ENCODE data around the gene ACSM6.

Gene ACSM6

DNA sequence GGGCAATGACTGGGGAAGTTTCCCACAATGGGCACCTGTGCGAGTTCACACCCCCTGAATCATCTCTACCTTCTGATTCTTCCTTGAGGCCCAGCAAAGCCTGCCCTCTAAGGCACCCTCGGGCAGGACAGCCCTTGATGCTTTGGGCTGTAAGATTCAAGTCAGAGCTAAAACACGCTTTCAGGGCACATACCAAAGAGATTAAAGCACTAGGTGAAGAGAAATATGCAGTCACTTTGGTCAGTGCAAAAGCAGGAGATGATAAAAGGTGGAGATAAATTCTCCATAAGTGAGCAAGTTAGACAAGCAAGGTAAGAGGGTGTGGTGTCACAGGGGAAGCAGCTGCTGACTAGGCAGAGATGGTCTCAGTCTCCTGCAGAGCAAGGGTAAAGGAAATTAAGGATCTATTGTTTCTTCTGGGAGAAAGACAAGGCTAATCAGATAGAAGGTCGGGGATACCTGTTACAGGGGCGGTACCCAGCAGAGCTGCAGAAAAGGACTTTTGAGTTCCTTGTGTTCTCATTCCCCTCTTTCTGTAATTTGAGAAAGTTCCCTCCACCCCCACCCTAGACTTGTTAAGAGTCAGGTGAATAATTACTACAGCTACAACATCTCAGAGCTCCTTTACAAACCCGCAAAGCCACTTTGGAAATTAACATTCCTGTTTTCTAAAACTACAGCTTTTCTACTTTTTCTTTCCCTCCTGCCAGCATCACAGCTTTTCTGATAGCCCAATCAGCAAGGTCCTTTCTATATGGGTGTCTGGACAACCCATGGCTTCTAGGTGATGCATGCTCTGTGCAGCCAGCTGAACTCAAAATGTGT, 70.4 kb downstream of the ACSM6 start:
- H3K4me3 ChIP-seq = no peak overlapping the region
- DNase-seq = no peak
- peaks cover 0 to 74% (median 43%) of the 10 kb centered on the region in 4 donors for H3K4me1 ChIP-seq
- H3K27ac ChIP-seq = no peak overlapping the region
- TF ChIP-seq, protein P1, sequence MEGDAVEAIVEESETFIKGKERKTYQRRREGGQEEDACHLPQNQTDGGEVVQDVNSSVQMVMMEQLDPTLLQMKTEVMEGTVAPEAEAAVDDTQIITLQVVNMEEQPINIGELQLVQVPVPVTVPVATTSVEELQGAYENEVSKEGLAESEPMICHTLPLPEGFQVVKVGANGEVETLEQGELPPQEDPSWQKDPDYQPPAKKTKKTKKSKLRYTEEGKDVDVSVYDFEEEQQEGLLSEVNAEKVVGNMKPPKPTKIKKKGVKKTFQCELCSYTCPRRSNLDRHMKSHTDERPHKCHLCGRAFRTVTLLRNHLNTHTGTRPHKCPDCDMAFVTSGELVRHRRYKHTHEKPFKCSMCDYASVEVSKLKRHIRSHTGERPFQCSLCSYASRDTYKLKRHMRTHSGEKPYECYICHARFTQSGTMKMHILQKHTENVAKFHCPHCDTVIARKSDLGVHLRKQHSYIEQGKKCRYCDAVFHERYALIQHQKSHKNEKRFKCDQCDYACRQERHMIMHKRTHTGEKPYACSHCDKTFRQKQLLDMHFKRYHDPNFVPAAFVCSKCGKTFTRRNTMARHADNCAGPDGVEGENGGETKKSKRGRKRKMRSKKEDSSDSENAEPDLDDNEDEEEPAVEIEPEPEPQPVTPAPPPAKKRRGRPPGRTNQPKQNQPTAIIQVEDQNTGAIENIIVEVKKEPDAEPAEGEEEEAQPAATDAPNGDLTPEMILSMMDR (IDR thresholded peaks at IDR 0.05) = no peak
- no peaks in the 10 kb centered on the region for H3K9me3 ChIP-seq
- no peaks in the 10 kb centered on the region for H3K27me3 ChIP-seq
- intact Hi-C loops (cut with DNase I; ENCODE audit: low total_unique reads) = no loop called here
- peaks cover 3 to 48% (median 39%) of the 10 kb centered on the region in 3 donors for H3K36me3 ChIP-seq

DNA sequence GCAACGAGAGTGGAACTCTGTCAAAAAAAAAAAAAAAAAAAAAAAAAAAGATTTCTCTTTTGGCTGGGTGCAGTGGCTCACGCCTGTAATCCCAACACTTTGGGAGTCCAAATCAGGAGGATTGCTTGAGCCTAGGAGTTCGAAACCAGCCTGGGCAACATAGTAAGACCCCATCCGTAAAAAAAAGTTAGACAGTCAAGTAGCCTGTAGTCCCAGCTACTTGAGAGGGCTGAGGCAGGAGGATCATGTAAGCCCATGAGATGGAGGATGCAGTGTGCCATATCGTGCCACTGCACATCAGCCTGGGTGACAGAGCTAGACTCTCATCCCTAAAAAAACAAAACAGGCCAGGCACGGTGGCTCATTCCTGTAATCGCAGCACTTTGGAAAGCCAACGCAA, 71.5 kb downstream of the ACSM6 start:
- TF ChIP-seq, protein P1 (IDR thresholded peaks at IDR 0.05) = no peak
- Histone ChIP-seq H3K27me3 (no peaks in the 10 kb centered on the region), H3K4me3 (no peak overlapping the region), H3K27ac (peak overlapping the region in 1 of 2 donors; percentile 69), H3K4me1 (peaks cover 0 to 67% (median 38%) of the 10 kb centered on the region in 4 donors), H3K9me3 (no peaks in the 10 kb centered on the region), H3K36me3 (peaks cover 0 to 44% (median 40%) of the 10 kb centered on the region in 3 donors)
- intact Hi-C loops (cut with DNase I; ENCODE audit: low total_unique reads) = no loop called here
- DNase-seq = no peak

DNA sequence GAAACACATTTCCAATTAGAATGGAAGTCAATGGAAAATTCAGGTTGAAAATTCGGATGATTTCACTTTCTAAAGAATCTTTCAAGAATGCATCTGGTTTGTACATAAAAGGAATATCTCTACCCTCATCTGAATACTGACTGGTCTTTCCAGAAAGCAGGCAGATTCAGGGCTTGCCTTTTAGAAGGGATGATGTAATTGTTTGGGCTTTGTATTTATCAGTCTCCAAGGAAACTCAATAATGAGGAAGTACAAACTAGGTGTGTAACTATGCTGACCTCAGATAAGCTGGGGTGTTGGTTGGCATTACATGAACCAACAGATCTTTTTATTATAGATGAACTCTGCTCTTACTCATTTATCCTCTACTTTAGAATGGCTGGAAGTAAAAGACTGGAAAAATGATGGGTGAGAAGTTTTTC, 72.6 kb downstream of the ACSM6 start:
- Histone ChIP-seq H3K36me3 (peaks cover 0 to 46% (median 37%) of the 10 kb centered on the region in 3 donors), H3K27ac (peak overlapping the region; percentile 69 to 74), H3K4me1 (peaks cover 0 to 56% (median 28%) of the 10 kb centered on the region in 4 donors), H3K4me3 (no peak overlapping the region), H3K9me3 (no peaks in the 10 kb centered on the region), H3K27me3 (no peaks in the 10 kb centered on the region)
- DNase-seq = no peak
- TF ChIP-seq, protein P1 (IDR thresholded peaks at IDR 0.05) = no peak
- intact Hi-C loops (cut with DNase I; ENCODE audit: low total_unique reads) = no loop called here

DNA sequence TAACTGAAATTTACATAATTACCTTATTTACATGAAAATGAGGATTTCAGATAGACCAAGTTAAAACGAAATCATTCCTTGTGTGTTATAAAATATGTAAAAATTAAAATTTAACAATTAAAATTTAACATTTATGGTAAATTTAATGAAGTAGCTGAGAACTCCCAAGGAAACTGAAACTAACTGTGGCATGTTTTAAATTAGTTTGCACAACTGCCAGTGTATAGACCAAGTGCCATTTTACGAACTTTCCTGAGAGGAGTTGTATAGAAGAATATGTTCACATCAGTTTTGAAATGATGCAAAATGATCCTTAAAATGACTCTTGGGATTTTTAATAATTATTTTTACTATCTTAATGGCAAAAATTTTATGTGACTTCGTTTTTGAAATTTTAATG, 73.2 kb downstream of the ACSM6 start:
- no peaks in the 10 kb centered on the region for H3K9me3 ChIP-seq
- no peaks in the 10 kb centered on the region for H3K27me3 ChIP-seq
- TF ChIP-seq, protein P1 (IDR thresholded peaks at IDR 0.05) = no peak
- peaks cover 0 to 53% (median 28%) of the 10 kb centered on the region in 4 donors for H3K4me1 ChIP-seq
- peaks cover 0 to 43% (median 32%) of the 10 kb centered on the region in 3 donors for H3K36me3 ChIP-seq
- intact Hi-C loops (cut with DNase I; ENCODE audit: low total_unique reads) = no loop called here
- no peak for DNase-seq
- H3K27ac ChIP-seq = peak overlapping the region; percentile 69 to 74
- no peak overlapping the region for H3K4me3 ChIP-seq

DNA sequence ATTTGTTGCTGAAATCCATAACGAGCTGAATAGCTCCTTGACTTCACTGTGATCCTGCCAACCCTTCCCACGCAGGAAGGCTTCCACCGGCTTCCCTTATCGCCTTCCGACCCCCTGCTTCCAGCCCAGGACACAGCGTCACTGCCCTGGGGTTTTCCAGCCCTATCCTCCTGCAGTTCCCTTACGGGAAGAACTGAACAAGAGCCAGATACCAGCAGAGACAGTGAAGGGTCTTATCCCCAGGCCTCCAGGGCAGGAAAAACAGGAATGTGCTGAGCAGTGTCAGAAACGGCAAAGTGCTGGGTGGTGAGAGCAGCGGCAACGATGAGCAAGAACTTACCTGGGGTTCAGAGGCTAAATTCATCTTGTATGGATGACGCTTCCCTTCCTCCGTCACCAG, 74.4 kb downstream of the ACSM6 start:
- intact Hi-C loops (cut with DNase I; ENCODE audit: low total_unique reads) = no loop called here
- Histone ChIP-seq H3K4me3 (no peak overlapping the region), H3K27me3 (no peaks in the 10 kb centered on the region), H3K36me3 (peaks cover 0 to 31% (median 20%) of the 10 kb centered on the region in 3 donors), H3K27ac (peak overlapping the region; percentile 69 to 74), H3K9me3 (no peaks in the 10 kb centered on the region), H3K4me1 (peaks cover 0 to 54% (median 34%) of the 10 kb centered on the region in 4 donors)
- TF ChIP-seq, protein P1 (IDR thresholded peaks at IDR 0.05) = no peak
- DNase-seq = peak; percentile 45 to 74
